DMS 273 (cell line): ENCODE measurements around the gene MLH3.
"Not testable (repeated sequence)": the region's sequence is repeated elsewhere in the genome, so short reads cannot be mapped to it uniquely, and the experiment has no call there.

Source experiments
- DNase-seq: peaks from one replicate; lab custom pipeline; 2025; ENCODE audit not compliant: unreplicated experiment; lab: John Stamatoyannopoulos, UW

Gene MLH3

DNA sequence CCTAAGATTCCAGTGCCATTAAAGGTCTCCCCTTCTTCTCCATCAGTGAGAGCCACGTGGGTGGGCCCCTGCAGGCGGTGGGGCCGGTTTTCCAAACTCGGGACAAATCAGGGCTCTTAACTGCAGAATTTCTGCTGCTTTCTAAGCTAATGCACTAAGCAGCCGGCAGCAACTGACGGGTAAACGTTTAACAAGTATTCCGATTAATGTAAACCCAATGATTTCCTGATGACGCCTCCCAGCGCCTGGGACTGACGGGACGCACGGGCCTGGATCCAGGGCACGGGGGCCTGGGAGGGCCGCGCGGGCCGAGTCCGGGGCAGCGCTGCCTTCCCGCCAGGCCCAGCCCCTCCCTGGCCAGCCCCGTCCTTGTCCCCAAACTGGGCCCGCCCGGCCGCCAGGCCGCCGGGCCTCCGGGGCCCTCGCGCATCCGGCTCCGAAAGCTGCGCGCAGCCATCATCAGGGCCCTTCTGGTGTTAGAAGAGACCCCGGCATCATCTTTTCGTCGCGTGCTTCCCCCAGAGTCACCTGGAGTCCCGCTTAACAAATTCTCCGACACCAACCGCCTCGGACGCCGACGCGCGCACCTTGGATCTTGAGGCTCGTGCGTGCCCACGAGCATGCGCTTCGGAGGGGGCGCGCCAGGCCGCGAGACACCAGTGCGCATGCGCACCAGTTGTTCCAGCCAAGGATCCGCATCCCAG, at the start of gene MLH3:
Gene MLH3 (minus strand): TSS at position 616 of the 704 bp plus-strand sequence. CDS start 1,812 bp downstream, outside the sequence.
- DNase-seq: peak; percentile 96

GRCh38 chr14:75098682-75099081, 47.4 kb upstream of the MLH3 start:
- DNase-seq: no peak

GRCh38 chr14:75098212-75098611, 46.9 kb upstream of the MLH3 start:
- DNase-seq: no peak

GRCh38 chr14:75096959-75097358, 45.7 kb upstream of the MLH3 start:
- no peak for DNase-seq

DNA sequence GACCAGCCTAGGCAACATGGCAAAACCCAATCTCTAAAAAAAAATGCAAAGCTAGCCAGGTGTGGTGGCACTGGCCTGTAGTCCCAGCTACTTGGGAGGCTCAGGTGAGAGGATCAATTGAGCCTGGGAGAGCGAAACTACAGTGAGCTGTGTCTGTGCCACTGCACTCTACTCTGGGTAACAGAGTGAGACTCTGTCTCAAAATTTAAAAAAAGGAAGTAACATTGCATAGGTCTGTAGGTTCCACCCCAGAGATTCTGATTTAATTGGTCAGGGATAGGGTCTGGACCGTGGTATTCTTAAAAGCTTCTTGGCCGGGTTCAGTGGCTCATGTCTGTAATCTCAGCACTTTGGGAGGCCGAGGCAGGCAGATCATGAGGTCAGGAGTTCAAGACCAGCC, 44.4 kb upstream of the MLH3 start:
- no peak for DNase-seq

DNA sequence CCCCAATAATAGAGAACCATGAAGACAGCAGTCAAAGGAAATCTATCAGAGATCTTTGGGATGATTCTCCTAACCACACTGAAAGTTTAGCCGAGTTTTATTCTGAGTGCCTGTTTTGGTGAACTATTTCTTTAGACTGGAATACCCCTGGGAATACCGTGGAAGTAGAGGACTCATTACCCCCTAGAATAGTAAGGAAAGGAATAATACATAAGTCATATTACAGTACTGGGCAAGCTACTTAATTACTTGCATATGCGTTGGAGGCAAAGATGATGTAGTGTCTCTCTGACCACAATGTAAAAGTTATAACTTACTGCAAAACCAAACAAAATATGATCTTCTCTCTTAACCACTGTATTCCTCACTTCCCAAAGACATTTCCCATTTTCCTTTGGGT, 43.6 kb upstream of the MLH3 start:
- no peak for DNase-seq

DNA sequence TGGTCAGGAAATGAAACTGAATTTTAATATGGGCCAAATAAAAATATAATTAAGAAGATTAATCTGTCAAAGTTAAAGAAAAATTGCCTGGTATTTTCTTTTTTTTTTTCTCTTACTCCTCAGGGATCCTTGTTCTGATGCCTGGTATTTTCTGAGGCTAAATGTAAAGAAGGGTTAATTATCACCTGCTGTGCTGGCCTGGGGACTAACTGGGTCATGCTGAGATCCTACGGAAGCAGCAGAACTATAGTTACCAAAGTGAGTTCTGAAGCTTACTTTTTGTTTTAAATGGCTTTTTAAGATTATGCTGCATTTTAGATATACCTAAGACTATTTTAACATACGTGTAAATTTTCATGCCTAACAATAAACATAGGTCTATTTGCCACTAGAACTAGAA, 41.4 kb upstream of the MLH3 start:
- no peak for DNase-seq

DNA sequence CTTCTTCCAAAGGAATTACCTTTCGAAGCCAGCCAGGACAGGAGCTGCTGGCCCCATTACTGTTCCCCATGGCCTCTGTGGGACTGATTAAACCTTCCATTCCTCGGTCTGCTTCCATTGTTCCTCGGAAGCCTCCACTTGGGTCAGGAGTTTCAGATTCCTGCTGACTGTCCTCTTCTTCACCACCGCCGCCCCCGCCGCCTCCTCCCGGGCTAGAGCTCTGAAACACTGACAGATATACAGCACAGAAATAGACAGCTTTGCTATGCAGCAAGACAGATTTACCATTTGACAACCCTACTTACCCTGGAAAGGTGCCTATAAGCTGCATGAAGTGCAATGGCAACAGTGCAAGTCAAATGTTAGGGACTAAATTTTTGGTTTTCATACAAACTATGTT, 40.0 kb upstream of the MLH3 start:
- no peak for DNase-seq

- DNase-seq: no peak
Measured at GRCh38 chr14:75090353-75090752, 39.1 kb upstream of the MLH3 start.

DNA sequence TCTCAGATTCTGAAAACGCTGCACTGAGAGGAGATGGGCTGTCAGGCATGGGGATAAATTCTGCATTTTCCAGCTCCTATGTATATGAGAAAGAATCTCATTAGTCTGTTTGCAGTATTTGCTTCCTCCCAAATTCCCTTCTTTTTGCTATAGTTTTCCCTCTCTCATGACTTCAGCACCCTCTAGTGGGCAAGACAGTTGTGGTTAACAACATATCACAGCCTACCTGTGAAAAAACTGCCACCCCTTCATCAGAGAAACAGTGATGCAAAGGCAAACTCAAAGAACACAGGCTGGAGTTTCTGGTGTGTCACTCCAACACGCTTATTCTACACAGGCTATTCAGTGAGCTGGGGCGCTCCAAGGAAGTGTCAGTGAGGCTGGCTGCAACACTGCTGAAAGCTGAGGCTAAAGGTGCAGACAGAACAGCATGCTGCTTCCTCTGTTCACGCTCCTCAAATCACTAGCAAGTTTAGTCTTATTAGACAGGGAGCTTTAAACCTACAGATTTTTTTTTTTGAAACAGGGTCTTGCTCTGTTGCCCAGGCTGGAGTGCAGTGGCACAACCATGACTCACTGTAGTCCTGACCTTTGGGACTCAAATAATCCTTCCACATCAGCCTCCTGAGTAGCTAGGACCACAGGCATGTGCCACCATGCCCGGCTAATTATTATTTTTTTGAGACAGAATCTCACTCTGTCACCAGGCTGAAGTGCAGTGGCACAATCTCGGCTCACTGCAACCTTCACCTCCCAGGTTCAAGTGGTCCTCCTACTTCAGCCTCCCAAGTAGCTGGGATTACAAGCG, 37.5 kb upstream of the MLH3 start:
- DNase-seq: peak; percentile 89

GRCh38 chr14:75088153-75088552, 36.9 kb upstream of the MLH3 start:
- DNase-seq: no peak

- peak; percentile 52 for DNase-seq
Measured at GRCh38 chr14:75084513-75084912, 33.2 kb upstream of the MLH3 start.

GRCh38 chr14:75083271-75083670, 32.0 kb upstream of the MLH3 start:
- DNase-seq: no peak

DNA sequence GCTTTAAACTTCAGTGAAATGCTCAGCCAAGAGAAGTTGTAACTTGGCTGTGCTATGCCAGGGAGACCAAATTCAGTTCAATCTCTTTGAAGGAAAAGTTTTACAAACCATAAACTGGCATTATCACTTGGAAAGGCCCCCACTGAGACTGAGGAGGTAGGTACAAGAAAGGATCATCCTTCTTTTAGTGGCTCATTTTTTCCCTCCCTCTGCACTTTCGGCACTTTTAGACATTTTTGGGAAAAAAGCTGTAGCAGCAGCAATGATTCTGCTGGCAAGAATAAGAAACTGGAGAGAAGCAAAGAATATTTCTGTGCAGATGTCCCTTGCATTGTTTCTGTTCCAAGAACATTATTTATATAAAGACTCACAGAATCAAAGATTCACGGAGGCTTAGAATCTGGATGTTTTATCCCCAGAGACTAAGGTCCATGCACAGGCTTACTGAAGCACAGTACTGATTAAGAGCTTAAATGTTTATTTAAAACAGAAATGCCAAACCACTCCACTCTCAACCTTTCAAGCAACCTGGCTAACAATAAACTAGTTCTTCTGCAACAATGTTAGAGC, 30.5 kb upstream of the MLH3 start:
- DNase-seq: no peak

- no peak for DNase-seq
Measured at GRCh38 chr14:75079521-75079920, 28.3 kb upstream of the MLH3 start.

GRCh38 chr14:75077794-75078193, 26.5 kb upstream of the MLH3 start:
- DNase-seq: no peak

DNA sequence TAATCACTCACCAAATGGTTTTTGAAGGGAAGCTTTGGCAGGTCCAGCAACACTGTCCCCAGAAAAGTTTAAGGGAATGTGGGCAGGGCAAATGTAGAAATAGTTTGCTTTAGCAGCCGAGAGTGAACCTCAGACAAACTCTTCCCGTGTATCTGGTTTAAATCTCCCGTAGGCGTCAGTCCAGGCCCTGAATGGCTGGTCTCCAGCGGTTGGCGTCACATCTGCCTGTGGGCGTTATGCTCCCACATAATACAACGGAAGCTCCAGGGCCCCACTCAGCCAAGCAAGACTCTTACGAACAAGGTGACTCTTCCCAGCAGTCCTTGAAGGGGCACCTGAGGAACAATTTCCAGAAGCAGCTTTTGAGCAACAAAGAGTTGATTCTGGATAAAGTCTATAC, 19.1 kb upstream of the MLH3 start:
- DNase-seq: no peak

GRCh38 chr14:75069811-75070145, 18.5 kb upstream of the MLH3 start:
- DNase-seq: no peak

DNA sequence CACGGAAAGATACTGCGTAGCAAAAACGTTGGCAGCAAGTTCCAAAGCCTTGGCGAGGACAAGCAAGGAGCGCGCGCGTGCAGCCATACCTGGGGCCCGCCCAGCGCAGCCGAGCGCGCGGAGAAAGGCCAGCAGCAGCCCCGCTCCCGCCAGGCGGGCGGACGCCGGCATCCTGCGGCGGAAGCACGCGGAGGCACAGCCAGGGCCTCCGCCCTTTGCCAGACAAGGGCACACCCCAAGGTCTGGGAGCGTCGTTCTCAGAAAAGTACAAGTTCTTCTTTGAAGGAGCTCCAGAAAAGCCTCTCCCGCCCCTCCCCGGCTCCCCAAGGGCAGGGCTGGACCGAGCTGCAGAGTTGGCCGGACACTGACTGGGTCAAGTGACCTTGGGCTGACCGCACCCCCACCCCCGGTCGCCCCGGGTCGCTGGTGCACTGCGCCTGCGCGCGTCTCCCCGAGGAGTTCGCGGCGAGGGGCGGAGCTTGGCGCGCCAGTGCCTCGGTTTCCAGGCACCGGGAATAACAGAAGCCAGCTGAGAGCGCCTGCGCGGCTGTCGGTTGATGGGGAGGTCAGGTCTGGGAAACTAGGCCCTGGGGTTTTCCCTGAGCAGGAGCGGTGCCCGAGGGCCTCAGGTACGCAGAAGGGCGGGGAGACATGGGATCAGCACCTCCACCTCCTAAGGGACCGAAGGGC, 18.0 kb upstream of the MLH3 start, which contains the start of gene ZC2HC1C:
Gene ZC2HC1C (plus strand): TSS at position 521 of the 690 bp plus-strand sequence. CDS start 933 bp downstream, outside the sequence.
- peak; percentile 91 for DNase-seq

- peak; percentile 67 for DNase-seq
Measured at GRCh38 chr14:75068294-75069120, 17.2 kb upstream of the MLH3 start.

DNA sequence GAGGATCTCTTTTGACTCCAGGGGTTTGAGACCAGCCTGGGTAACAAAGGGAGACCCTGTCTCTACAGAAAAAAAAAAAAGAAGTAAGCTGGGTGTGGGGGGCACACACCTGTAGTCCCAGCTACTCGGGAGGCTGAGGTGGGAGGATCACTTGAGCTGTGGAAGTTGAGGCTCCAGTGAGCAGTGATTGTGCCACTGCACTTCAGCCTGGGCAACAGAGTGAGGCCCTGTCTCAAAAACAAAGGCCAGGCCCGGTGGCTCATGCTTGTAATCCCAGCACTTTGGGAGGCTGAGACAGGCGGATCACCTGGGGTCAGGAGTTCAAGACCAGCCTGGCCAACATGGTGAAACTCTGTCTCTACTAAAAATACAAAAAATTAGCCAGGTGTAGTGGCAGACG, 16.5 kb upstream of the MLH3 start:
- DNase-seq: not testable (repeated sequence)
